ENCODE data around the gene MAGI2.

Gene MAGI2

GRCh38 chr7:78412216-78412858 is 1041.1 kb downstream of the MAGI2 start:
- ChIA-PET POLR2A (no interaction called here), CTCF (no interaction called here)
- TF ChIP-seq, protein P1, sequence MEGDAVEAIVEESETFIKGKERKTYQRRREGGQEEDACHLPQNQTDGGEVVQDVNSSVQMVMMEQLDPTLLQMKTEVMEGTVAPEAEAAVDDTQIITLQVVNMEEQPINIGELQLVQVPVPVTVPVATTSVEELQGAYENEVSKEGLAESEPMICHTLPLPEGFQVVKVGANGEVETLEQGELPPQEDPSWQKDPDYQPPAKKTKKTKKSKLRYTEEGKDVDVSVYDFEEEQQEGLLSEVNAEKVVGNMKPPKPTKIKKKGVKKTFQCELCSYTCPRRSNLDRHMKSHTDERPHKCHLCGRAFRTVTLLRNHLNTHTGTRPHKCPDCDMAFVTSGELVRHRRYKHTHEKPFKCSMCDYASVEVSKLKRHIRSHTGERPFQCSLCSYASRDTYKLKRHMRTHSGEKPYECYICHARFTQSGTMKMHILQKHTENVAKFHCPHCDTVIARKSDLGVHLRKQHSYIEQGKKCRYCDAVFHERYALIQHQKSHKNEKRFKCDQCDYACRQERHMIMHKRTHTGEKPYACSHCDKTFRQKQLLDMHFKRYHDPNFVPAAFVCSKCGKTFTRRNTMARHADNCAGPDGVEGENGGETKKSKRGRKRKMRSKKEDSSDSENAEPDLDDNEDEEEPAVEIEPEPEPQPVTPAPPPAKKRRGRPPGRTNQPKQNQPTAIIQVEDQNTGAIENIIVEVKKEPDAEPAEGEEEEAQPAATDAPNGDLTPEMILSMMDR (IDR thresholded peaks at IDR 0.05; ENCODE audit: insufficient read depth, low read length, missing control alignments), result no peak

DNA sequence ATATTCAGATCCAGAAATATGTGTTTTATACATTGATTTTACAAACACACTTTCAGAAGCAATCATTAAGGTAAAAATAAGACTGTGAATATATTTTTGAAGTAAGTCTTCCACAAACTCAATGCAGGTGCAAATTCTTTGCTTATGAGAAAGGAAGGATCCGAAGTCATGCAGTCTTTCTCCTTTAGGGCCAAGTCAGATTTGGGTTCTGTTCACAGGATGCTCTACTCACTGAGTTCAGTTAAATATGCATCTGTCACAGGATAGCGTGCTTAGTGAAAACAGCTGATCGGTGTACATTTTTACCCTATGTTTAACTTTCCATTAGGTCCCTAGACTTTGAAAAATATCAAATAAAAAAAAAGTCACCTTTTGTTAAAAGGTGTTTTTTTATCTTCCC is 1046.4 kb downstream of the MAGI2 start:
- DNase-seq (ENCODE audit: low read depth, low spot score), result no peak
- POLR2A ChIA-PET, result no interaction called here
- no peak overlapping the region for H3K4me3 ChIP-seq (ENCODE audit: low read depth, low read length)
- CTCF ChIA-PET, result no interaction called here
- TF ChIP-seq, protein P1 (IDR thresholded peaks at IDR 0.05; ENCODE audit: insufficient read depth, low read length, missing control alignments), result no peak

More at GRCh38 chr7:78412216-78412858, 1041.1 kb downstream of the MAGI2 start:
- no peak for DNase-seq (ENCODE audit: low read depth, low spot score)
- H3K4me3 ChIP-seq (ENCODE audit: low read depth, low read length), result no peak overlapping the region

GRCh38 chr7:78406531-78406930 is 1046.9 kb downstream of the MAGI2 start:
- CTCF ChIA-PET, result interaction anchor here (2.1 kb wide), 1 partner anchor 9 kb away, joined by 6 read pairs; no protein-coding TSS in a partner anchor
- no peak for DNase-seq (ENCODE audit: low read depth, low spot score)
- TF ChIP-seq, protein P1 (IDR thresholded peaks at IDR 0.05; ENCODE audit: insufficient read depth, low read length, missing control alignments), result no peak
- POLR2A ChIA-PET, result no interaction called here
- no peak overlapping the region for H3K4me3 ChIP-seq (ENCODE audit: low read depth, low read length)

DNA sequence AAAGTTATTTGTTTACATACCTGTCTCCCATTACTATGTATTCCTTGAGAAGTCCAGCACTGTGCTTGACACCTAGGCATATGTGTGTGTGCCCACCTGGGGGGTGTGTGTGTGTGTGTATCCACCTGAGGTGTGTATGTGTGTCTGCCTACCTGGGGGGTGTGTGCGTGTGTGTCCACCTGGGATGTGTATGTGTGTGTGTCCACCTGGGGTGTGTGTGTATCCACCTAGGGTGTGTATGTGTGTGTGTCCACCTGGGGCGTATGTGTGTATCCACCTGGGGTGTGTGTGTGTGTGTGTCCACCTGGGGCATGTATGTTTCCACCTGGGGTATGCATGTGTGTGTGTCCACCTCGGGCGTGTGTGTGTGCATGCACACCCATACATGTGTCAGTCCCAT is 1051.4 kb downstream of the MAGI2 start:
- no peak overlapping the region for H3K4me3 ChIP-seq (ENCODE audit: low read depth, low read length)
- no peak for DNase-seq (ENCODE audit: low read depth, low spot score)
- ChIA-PET CTCF (no interaction called here), POLR2A (no interaction called here)
- TF ChIP-seq, protein P1 (IDR thresholded peaks at IDR 0.05; ENCODE audit: insufficient read depth, low read length, missing control alignments), result no peak

- TF ChIP-seq, protein P1 (IDR thresholded peaks at IDR 0.05; ENCODE audit: insufficient read depth, low read length, missing control alignments), result no peak
- DNase-seq (ENCODE audit: low read depth, low spot score), result no peak
- ChIA-PET CTCF (interaction anchor here (1.0 kb wide), 1 partner anchor 379 kb away, joined by 3 read pairs; no protein-coding TSS in a partner anchor), POLR2A (no interaction called here)
- no peak overlapping the region for H3K4me3 ChIP-seq (ENCODE audit: low read depth, low read length)
These were observed 1053.4 kb downstream of the MAGI2 start for GRCh38 chr7:78400038-78400437.

DNA sequence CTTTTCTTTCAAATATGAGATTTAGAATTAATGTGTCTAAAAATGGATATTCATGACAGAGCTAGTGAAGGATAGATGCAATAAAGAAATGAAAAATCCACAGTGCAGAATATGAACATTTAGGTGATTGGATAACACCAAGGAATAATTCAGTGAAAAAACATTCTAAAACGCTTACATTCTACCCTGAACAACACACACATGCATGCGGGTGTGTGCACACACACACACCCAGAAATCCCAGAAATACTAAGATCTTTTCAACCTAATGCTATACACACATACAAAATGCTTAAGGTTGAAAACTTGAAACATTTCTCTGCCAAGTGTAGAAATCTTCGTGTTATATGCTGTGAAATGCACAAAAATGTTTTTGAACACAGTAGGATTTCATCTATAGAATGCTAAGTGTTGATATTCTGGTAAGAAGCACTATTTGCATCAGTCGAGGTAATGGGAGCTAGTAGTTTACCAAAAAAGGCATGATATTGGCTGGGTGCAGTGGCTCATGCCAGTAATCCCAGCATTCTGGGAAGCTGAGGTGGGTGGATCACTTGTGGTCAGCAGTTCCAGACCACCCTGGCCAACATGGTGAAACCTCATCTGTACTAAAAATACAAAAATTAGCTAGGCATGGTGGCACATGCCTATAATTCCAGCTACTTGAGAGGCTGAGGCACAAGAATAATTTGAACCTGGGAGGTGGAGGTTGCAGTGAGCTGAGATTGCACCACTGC is 1054.3 kb downstream of the MAGI2 start:
- no peak for DNase-seq (ENCODE audit: low read depth, low spot score)
- ChIA-PET CTCF (interaction anchor here (1.0 kb wide), 1 partner anchor 379 kb away, joined by 3 read pairs; no protein-coding TSS in a partner anchor), POLR2A (no interaction called here)
- no peak overlapping the region for H3K4me3 ChIP-seq (ENCODE audit: low read depth, low read length)
- TF ChIP-seq, protein P1 (IDR thresholded peaks at IDR 0.05; ENCODE audit: insufficient read depth, low read length, missing control alignments), result no peak
